GM19463 (cell line): ENCODE measurements around the gene SNRK.
"Not testable (repeated sequence)": the region's sequence is repeated elsewhere in the genome, so short reads cannot be mapped to it uniquely, and the experiment has no call there.

ENCODE experiments used
- ATAC-seq: cut with Tn5 transposase; IDR thresholded peaks from one replicate; pipeline ENCODE4 v1.9.1; 2021; ENCODE audit warnings: mild to moderate bottlenecking, moderate library complexity; ENCODE audit not compliant: unreplicated experiment

Gene SNRK

GRCh38 chr3:43344520-43344919 is 58.2 kb downstream of the SNRK start:
- no peak for ATAC-seq

- no peak for ATAC-seq
These were observed 58.9 kb downstream of the SNRK start for GRCh38 chr3:43345246-43345645.

- no peak for ATAC-seq
These were observed 59.5 kb downstream of the SNRK start for GRCh38 chr3:43345877-43346276.

- ATAC-seq = no peak
These were observed 60.8 kb downstream of the SNRK start for GRCh38 chr3:43346978-43347749.

- ATAC-seq = no peak
These were observed 61.4 kb downstream of the SNRK start for GRCh38 chr3:43347774-43348173.

- ATAC-seq = no peak
These were observed 62.0 kb downstream of the SNRK start for GRCh38 chr3:43348350-43348749.

- no peak for ATAC-seq
These were observed 62.7 kb downstream of the SNRK start for GRCh38 chr3:43348852-43349574.

- no peak for ATAC-seq
These were observed 63.4 kb downstream of the SNRK start for GRCh38 chr3:43349716-43350115.

- ATAC-seq = no peak
These were observed 67.1 kb downstream of the SNRK start for GRCh38 chr3:43353393-43353792.

GRCh38 chr3:43353923-43354670 is 67.8 kb downstream of the SNRK start:
- no peak for ATAC-seq

- not testable (repeated sequence) for ATAC-seq
These were observed 69.7 kb downstream of the SNRK start for GRCh38 chr3:43356033-43356432.

GRCh38 chr3:43361077-43361476 is 74.7 kb downstream of the SNRK start:
- no peak for ATAC-seq

- no peak for ATAC-seq
These were observed 75.8 kb downstream of the SNRK start for GRCh38 chr3:43362183-43362582.

- no peak for ATAC-seq
These were observed 76.6 kb downstream of the SNRK start for GRCh38 chr3:43362961-43363360.

GRCh38 chr3:43363621-43364266 is 77.4 kb downstream of the SNRK start:
- no peak for ATAC-seq

- ATAC-seq = no peak
These were observed 78.2 kb downstream of the SNRK start for GRCh38 chr3:43364494-43364893.

GRCh38 chr3:43364926-43365325 is 78.6 kb downstream of the SNRK start:
- no peak for ATAC-seq

GRCh38 chr3:43365601-43366305 is 79.4 kb downstream of the SNRK start:
- no peak for ATAC-seq

- ATAC-seq = no peak
These were observed 80.1 kb downstream of the SNRK start for GRCh38 chr3:43366481-43366880.

GRCh38 chr3:43366885-43367284 is 80.5 kb downstream of the SNRK start:
- no peak for ATAC-seq
